WTC11 (cell line): Measurements from ENCODE around the gene ARID2. TPM values are rescaled to one million over a fixed set of nuclear protein-coding genes. Genes with fewer than 3 reads are reported as not detected.

Experiments
- ATF1 ChIP-seq: sonication (generic); formaldehyde crosslinking; IDR thresholded peaks from 2 replicates; pipeline ENCODE4 v1.8.1; 2023; ENCODE audit warnings: mild to moderate bottlenecking, moderate library complexity, missing genetic modification reagents
- ATF3 ChIP-seq: sonication (generic); formaldehyde crosslinking; conservative IDR thresholded peaks from 2 replicates; pipeline ENCODE4 v1.8.1; 2022; ENCODE audit warnings: mild to moderate bottlenecking, missing genetic modification reagents
- CBFB ChIP-seq: sonication (generic); formaldehyde crosslinking; IDR thresholded peaks from 2 replicates; pipeline ENCODE4 v1.8.1; 2022; ENCODE audit warnings: mild to moderate bottlenecking, low read depth, missing genetic modification reagents
- EMX1 ChIP-seq: fragments of 250-450 bp; sonication (Bioruptor Pico); IDR thresholded peaks from 2 replicates; pipeline ENCODE4 v1.8.0; 2021; ENCODE audit warnings: mild to moderate bottlenecking
- ETV6 ChIP-seq: sonication (generic); formaldehyde crosslinking; IDR thresholded peaks from 2 replicates; pipeline ENCODE4 v1.8.1; 2022; ENCODE audit warnings: mild to moderate bottlenecking, missing genetic modification reagents
- GRHL2 ChIP-seq: fragments of 250-450 bp; sonication (Bioruptor Pico); IDR thresholded peaks from 2 replicates; pipeline ENCODE4 v1.8.0; 2022; ENCODE audit warnings: mild to moderate bottlenecking, moderate library complexity; ENCODE audit not compliant: insufficient replicate concordance, severe bottlenecking
- HMGA2 ChIP-seq: fragments of 250-450 bp; sonication (Bioruptor Pico); IDR thresholded peaks from 2 replicates; pipeline ENCODE4 v1.4.0; 2021; ENCODE audit warnings: mild to moderate bottlenecking, moderate library complexity
- IRF2 ChIP-seq: sonication (generic); formaldehyde crosslinking; IDR thresholded peaks from 2 replicates; pipeline ENCODE4 v1.8.0; 2022; ENCODE audit warnings: low read depth, missing genetic modification reagents, borderline replicate concordance
- JUN ChIP-seq: sonication (generic); formaldehyde crosslinking; IDR thresholded peaks from 2 replicates; pipeline ENCODE4 v1.8.0; 2023; ENCODE audit warnings: mild to moderate bottlenecking, missing genetic modification reagents
- MXD4 ChIP-seq: fragments of 250-450 bp; sonication (Bioruptor Pico); IDR thresholded peaks from 2 replicates; pipeline ENCODE4 v1.8.0; 2021; ENCODE audit warnings: mild to moderate bottlenecking, moderate library complexity, borderline replicate concordance
- MYBL2 ChIP-seq: sonication (generic); formaldehyde crosslinking; IDR thresholded peaks from 2 replicates; pipeline ENCODE4 v1.8.1; 2023; ENCODE audit warnings: mild to moderate bottlenecking, moderate library complexity, missing genetic modification reagents
- NFYB ChIP-seq: sonication (generic); formaldehyde crosslinking; conservative IDR thresholded peaks from 2 replicates; pipeline ENCODE4 v1.8.0; 2022; ENCODE audit warnings: low read depth, missing genetic modification reagents
- RELA ChIP-seq: sonication (generic); formaldehyde crosslinking; IDR thresholded peaks from 2 replicates; pipeline ENCODE4 v1.8.1; 2022; ENCODE audit warnings: missing genetic modification reagents, mild to moderate bottlenecking, borderline replicate concordance
- RORB ChIP-seq: fragments of 250-450 bp; sonication (Bioruptor Pico); IDR thresholded peaks from 2 replicates; pipeline ENCODE4 v1.9.0; 2021; ENCODE audit warnings: mild to moderate bottlenecking
- SMAD3 ChIP-seq: sonication (generic); formaldehyde crosslinking; IDR thresholded peaks from 2 replicates; pipeline ENCODE4 v1.8.0; 2022; ENCODE audit warnings: missing genetic modification reagents, mild to moderate bottlenecking, borderline replicate concordance
- SMAD4 ChIP-seq: sonication (generic); formaldehyde crosslinking; IDR thresholded peaks from 2 replicates; pipeline ENCODE4 v1.8.0; 2022; ENCODE audit warnings: mild to moderate bottlenecking, missing genetic modification reagents
- SOX15 ChIP-seq: fragments of 250-450 bp; sonication (Bioruptor Pico); IDR thresholded peaks from 2 replicates; pipeline ENCODE4 v1.9.0; 2021; ENCODE audit warnings: mild to moderate bottlenecking
- TEAD4 ChIP-seq: sonication (generic); formaldehyde crosslinking; IDR thresholded peaks from 2 replicates; pipeline ENCODE4 v1.8.0; 2022; ENCODE audit warnings: mild to moderate bottlenecking, missing genetic modification reagents
- ZBTB21 ChIP-seq: sonication (generic); formaldehyde crosslinking; IDR thresholded peaks from 2 replicates; pipeline ENCODE4 v1.8.1; 2023; ENCODE audit warnings: mild to moderate bottlenecking, missing genetic modification reagents, borderline replicate concordance
- ZNF121 ChIP-seq: sonication (generic); formaldehyde crosslinking; IDR thresholded peaks from 2 replicates; pipeline ENCODE4 v1.8.0; 2023; ENCODE audit warnings: missing genetic modification reagents
- ZNF232 ChIP-seq: sonication (generic); formaldehyde crosslinking; IDR thresholded peaks from 2 replicates; pipeline ENCODE4 v1.8.0; 2022; ENCODE audit warnings: mild to moderate bottlenecking, missing genetic modification reagents
- ZNF317 ChIP-seq: sonication (generic); formaldehyde crosslinking; IDR thresholded peaks from 2 replicates; pipeline ENCODE4 v1.8.1; 2023; ENCODE audit warnings: low read depth, mild to moderate bottlenecking, moderate library complexity, missing genetic modification reagents, borderline replicate concordance
- ZNF416 ChIP-seq: fragments of 250-450 bp; sonication (Bioruptor Pico); IDR thresholded peaks from 2 replicates; pipeline ENCODE4 v1.9.0; 2021; ENCODE audit warnings: mild to moderate bottlenecking, inconsistent platforms
- ZNF425 ChIP-seq: fragments of 250-450 bp; sonication (Bioruptor Pico); conservative IDR thresholded peaks from 2 replicates; pipeline ENCODE4 v1.9.0; 2021; ENCODE audit warnings: mild to moderate bottlenecking
- total RNA-seq: library from RNA; stranded (reverse); gene quantifications from 3 replicates; pipeline ENCODE4 v1.2.3, GENCODE V29; 2021
- TF ChIP-seq, protein P1 (sequence below): sonication (generic); formaldehyde crosslinking; IDR thresholded peaks from 2 replicates; pipeline ENCODE4 v1.8.1; 2022; ENCODE audit warnings: mild to moderate bottlenecking, missing genetic modification reagents, moderate library complexity, borderline replicate concordance
- TF ChIP-seq, protein P2 (sequence below): sonication (generic); formaldehyde crosslinking; IDR thresholded peaks from 2 replicates; pipeline ENCODE4 v1.8.1; 2022; ENCODE audit warnings: low read depth, mild to moderate bottlenecking, moderate library complexity, missing genetic modification reagents, borderline replicate concordance
- TF ChIP-seq, protein P3 (sequence below): sonication (generic); formaldehyde crosslinking; conservative IDR thresholded peaks from 2 replicates; pipeline ENCODE4 v1.8.1; 2023; ENCODE audit warnings: mild to moderate bottlenecking, low read depth, missing genetic modification reagents, moderate library complexity
- TF ChIP-seq, protein P4 (sequence below): fragments of 250-450 bp; sonication (Bioruptor Pico); IDR thresholded peaks from 2 replicates; pipeline ENCODE4 v1.9.0; 2021; ENCODE audit warnings: moderate library complexity, mild to moderate bottlenecking, inconsistent platforms, borderline replicate concordance
- TF ChIP-seq, protein P5 (sequence below): sonication (generic); formaldehyde crosslinking; IDR thresholded peaks from 2 replicates; pipeline ENCODE4 v1.8.1; 2023; ENCODE audit warnings: mild to moderate bottlenecking, moderate library complexity, missing genetic modification reagents
- TF ChIP-seq, protein P6 (sequence below): fragments of 250-450 bp; sonication (Bioruptor Pico); IDR thresholded peaks from 2 replicates; pipeline ENCODE4 v1.9.0; 2021; ENCODE audit warnings: mild to moderate bottlenecking

The ARID2 gene
- total RNA-seq, 1 experiment from 2014 or later: 33.9 TPM

GRCh38 chr12:45728630-45729232, 775 bp upstream of the ARID2 start (continued):
- TF ChIP-seq CBFB (CRISPR knock-in tag) (no peak), EMX1 (CRISPR knock-in tag) (no peak), ZNF416 (CRISPR knock-in tag) (no peak), SOX15 (no peak), ZNF121 (CRISPR knock-in tag) (no peak), ZBTB21 (no peak), MXD4 (CRISPR knock-in tag) (no peak), TEAD4 (CRISPR knock-in tag) (no peak), ATF3 (CRISPR knock-in tag) (no peak), GRHL2 (CRISPR knock-in tag) (no peak), RELA (CRISPR knock-in tag) (no peak), NFYB (CRISPR knock-in tag) (no peak; the same call in 1 of the 2 replicates), SMAD4 (CRISPR knock-in tag) (no peak), IRF2 (CRISPR knock-in tag) (no peak), ZNF232 (CRISPR knock-in tag) (peak; percentile 75; the same call in 1 of the 2 replicates), MYBL2 (CRISPR knock-in tag) (peak; percentile 89), SMAD3 (CRISPR knock-in tag) (peak; percentile 74; the same call in 1 of the 2 replicates), ZNF425 (CRISPR knock-in tag) (no peak), RORB (CRISPR knock-in tag) (no peak), ATF1 (CRISPR knock-in tag) (no peak), JUN (no peak), HMGA2 (CRISPR knock-in tag) (no peak), ZNF317 (CRISPR knock-in tag) (no peak), ETV6 (peak; percentile 91)
- TF ChIP-seq, protein P1, sequence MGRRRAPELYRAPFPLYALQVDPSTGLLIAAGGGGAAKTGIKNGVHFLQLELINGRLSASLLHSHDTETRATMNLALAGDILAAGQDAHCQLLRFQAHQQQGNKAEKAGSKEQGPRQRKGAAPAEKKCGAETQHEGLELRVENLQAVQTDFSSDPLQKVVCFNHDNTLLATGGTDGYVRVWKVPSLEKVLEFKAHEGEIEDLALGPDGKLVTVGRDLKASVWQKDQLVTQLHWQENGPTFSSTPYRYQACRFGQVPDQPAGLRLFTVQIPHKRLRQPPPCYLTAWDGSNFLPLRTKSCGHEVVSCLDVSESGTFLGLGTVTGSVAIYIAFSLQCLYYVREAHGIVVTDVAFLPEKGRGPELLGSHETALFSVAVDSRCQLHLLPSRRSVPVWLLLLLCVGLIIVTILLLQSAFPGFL (CRISPR knock-in tag): no peak
- TF ChIP-seq, protein P2, sequence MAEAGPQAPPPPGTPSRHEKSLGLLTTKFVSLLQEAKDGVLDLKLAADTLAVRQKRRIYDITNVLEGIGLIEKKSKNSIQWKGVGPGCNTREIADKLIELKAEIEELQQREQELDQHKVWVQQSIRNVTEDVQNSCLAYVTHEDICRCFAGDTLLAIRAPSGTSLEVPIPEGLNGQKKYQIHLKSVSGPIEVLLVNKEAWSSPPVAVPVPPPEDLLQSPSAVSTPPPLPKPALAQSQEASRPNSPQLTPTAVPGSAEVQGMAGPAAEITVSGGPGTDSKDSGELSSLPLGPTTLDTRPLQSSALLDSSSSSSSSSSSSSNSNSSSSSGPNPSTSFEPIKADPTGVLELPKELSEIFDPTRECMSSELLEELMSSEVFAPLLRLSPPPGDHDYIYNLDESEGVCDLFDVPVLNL: no peak
- TF ChIP-seq, protein P3, sequence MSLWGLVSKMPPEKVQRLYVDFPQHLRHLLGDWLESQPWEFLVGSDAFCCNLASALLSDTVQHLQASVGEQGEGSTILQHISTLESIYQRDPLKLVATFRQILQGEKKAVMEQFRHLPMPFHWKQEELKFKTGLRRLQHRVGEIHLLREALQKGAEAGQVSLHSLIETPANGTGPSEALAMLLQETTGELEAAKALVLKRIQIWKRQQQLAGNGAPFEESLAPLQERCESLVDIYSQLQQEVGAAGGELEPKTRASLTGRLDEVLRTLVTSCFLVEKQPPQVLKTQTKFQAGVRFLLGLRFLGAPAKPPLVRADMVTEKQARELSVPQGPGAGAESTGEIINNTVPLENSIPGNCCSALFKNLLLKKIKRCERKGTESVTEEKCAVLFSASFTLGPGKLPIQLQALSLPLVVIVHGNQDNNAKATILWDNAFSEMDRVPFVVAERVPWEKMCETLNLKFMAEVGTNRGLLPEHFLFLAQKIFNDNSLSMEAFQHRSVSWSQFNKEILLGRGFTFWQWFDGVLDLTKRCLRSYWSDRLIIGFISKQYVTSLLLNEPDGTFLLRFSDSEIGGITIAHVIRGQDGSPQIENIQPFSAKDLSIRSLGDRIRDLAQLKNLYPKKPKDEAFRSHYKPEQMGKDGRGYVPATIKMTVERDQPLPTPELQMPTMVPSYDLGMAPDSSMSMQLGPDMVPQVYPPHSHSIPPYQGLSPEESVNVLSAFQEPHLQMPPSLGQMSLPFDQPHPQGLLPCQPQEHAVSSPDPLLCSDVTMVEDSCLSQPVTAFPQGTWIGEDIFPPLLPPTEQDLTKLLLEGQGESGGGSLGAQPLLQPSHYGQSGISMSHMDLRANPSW (CRISPR knock-in tag): no peak
- TF ChIP-seq, protein P4, sequence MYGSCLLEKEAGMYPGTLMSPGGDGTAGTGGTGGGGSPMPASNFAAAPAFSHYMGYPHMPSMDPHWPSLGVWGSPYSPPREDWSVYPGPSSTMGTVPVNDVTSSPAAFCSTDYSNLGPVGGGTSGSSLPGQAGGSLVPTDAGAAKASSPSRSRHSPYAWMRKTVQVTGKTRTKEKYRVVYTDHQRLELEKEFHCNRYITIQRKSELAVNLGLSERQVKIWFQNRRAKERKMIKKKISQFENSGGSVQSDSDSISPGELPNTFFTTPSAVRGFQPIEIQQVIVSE: no peak; the same call in 1 of the 2 replicates
- TF ChIP-seq, protein P5, sequence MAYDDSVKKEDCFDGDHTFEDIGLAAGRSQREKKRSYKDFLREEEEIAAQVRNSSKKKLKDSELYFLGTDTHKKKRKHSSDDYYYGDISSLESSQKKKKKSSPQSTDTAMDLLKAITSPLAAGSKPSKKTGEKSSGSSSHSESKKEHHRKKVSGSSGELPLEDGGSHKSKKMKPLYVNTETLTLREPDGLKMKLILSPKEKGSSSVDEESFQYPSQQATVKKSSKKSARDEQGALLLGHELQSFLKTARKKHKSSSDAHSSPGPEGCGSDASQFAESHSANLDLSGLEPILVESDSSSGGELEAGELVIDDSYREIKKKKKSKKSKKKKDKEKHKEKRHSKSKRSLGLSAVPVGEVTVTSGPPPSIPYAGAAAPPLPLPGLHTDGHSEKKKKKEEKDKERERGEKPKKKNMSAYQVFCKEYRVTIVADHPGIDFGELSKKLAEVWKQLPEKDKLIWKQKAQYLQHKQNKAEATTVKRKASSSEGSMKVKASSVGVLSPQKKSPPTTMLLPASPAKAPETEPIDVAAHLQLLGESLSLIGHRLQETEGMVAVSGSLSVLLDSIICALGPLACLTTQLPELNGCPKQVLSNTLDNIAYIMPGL (CRISPR knock-in tag): peak; percentile 99
- TF ChIP-seq, protein P6, sequence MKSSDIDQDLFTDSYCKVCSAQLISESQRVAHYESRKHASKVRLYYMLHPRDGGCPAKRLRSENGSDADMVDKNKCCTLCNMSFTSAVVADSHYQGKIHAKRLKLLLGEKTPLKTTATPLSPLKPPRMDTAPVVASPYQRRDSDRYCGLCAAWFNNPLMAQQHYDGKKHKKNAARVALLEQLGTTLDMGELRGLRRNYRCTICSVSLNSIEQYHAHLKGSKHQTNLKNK: no peak
